ENCODE results near the gene AP1S1. TPM values are rescaled to one million over a fixed set of nuclear protein-coding genes. Genes with fewer than 3 reads are reported as not detected.

AP1S1 gene
- total RNA-seq, 4 donors from 2014 or later: 5.5 to 24.4 (median 15.6) TPM

GRCh38 chr7:101177644-101178043 is 23.4 kb downstream of the AP1S1 start:
- Histone ChIP-seq H3K36me3 (no peaks in the 10 kb centered on the region), H3K4me1 (peaks cover 8 to 19% of the 10 kb centered on the region in 2 donors), H3K27me3 (peaks cover 79 to 93% (median 86%) of the 10 kb centered on the region in 3 donors), H3K27ac (no peak overlapping the region), H3K9me3 (no peaks in the 10 kb centered on the region), H3K4me3 (no peak overlapping the region)
- intact Hi-C loops (cut with DNase I; ENCODE audit: low total_unique reads): no loop called here
- TF ChIP-seq POLR2A (IDR thresholded peaks at IDR 0.05): no peak
- TF ChIP-seq CTCF (IDR thresholded peaks at IDR 0.05 in 4 of 5, conservative IDR thresholded peaks at IDR 0.05 in 1 of 5): no peak
- in situ Hi-C loops (cut with MboI; ENCODE audit: low sequenced_read_pairs in 4 of 4): no loop called here
- no peak for ATAC-seq
- no peak for DNase-seq

GRCh38 chr7:101179117-101179516 is 24.8 kb downstream of the AP1S1 start:
- H3K27me3 ChIP-seq: peaks cover 64 to 78% (median 73%) of the 10 kb centered on the region in 3 donors
- H3K9me3 ChIP-seq: no peaks in the 10 kb centered on the region
- DNase-seq: no peak
- no peak overlapping the region for H3K27ac ChIP-seq
- ATAC-seq: no peak
- intact Hi-C loops (cut with DNase I; ENCODE audit: low total_unique reads) (no loop called here), in situ Hi-C loops (cut with MboI; ENCODE audit: low sequenced_read_pairs in 4 of 4) (no loop called here)
- peaks cover 0 to 4% of the 10 kb centered on the region in 2 donors for H3K4me1 ChIP-seq
- H3K36me3 ChIP-seq: no peaks in the 10 kb centered on the region
- no peak overlapping the region for H3K4me3 ChIP-seq
- TF ChIP-seq CTCF (IDR thresholded peaks at IDR 0.05 in 4 of 5, conservative IDR thresholded peaks at IDR 0.05 in 1 of 5) (no peak), POLR2A (IDR thresholded peaks at IDR 0.05) (no peak)

- DNase-seq: no peak
- Histone ChIP-seq H3K9me3 (no peaks in the 10 kb centered on the region), H3K36me3 (no peaks in the 10 kb centered on the region), H3K27ac (no peak overlapping the region), H3K27me3 (peaks cover 59 to 75% (median 72%) of the 10 kb centered on the region in 3 donors), H3K4me1 (peaks cover 0 to 3% of the 10 kb centered on the region in 2 donors), H3K4me3 (no peak overlapping the region)
- in situ Hi-C loops (cut with MboI; ENCODE audit: low sequenced_read_pairs in 4 of 4): no loop called here
- intact Hi-C loops (cut with DNase I; ENCODE audit: low total_unique reads): no loop called here
- no peak for TF ChIP-seq POLR2A (IDR thresholded peaks at IDR 0.05)
- no peak for ATAC-seq
Measured at GRCh38 chr7:101179713-101180112, 25.4 kb downstream of the AP1S1 start.

GRCh38 chr7:101180130-101180755 is 26.0 kb downstream of the AP1S1 start, which contains the start of gene NAT16:
NAT16 (minus strand) TSS chr7:101180293; CDS start chr7:101174807, 5,486 bp downstream.
- TF ChIP-seq POLR2A (IDR thresholded peaks at IDR 0.05): no peak
- no peak for TF ChIP-seq CTCF (IDR thresholded peaks at IDR 0.05 in 4 of 5, conservative IDR thresholded peaks at IDR 0.05 in 1 of 5)
- H3K9me3 ChIP-seq: no peaks in the 10 kb centered on the region
- intact Hi-C loops (cut with DNase I; ENCODE audit: low total_unique reads) (no loop called here), in situ Hi-C loops (cut with MboI; ENCODE audit: low sequenced_read_pairs in 4 of 4) (no loop called here)
- H3K4me1 ChIP-seq: peaks cover 0 to 3% of the 10 kb centered on the region in 2 donors
- peaks cover 55 to 75% (median 67%) of the 10 kb centered on the region in 3 donors for H3K27me3 ChIP-seq
- H3K36me3 ChIP-seq: no peaks in the 10 kb centered on the region
- ATAC-seq: no peak
- DNase-seq: no peak
- H3K4me3 ChIP-seq: no peak within 1 kb of the TSS
- no peak within 1 kb of the TSS for H3K27ac ChIP-seq

GRCh38 chr7:101185258-101185839 is 31.1 kb downstream of the AP1S1 start:
- ATAC-seq: no peak
- peaks cover 14 to 28% (median 18%) of the 10 kb centered on the region in 3 donors for H3K27me3 ChIP-seq

More at GRCh38 chr7:101185258-101185839, 31.1 kb downstream of the AP1S1 start:
- no peaks in the 10 kb centered on the region for H3K36me3 ChIP-seq
- in situ Hi-C loops (cut with MboI; ENCODE audit: low sequenced_read_pairs in 4 of 4) (no loop called here), intact Hi-C loops (cut with DNase I; ENCODE audit: low total_unique reads) (no loop called here)
- DNase-seq: no peak
- H3K4me1 ChIP-seq: no peaks in the 10 kb centered on the region
- no peak overlapping the region for H3K27ac ChIP-seq
- no peaks in the 10 kb centered on the region for H3K9me3 ChIP-seq
- TF ChIP-seq POLR2A (IDR thresholded peaks at IDR 0.05) (no peak), CTCF (IDR thresholded peaks at IDR 0.05 in 4 of 5, conservative IDR thresholded peaks at IDR 0.05 in 1 of 5) (no peak)
- H3K4me3 ChIP-seq: no peak overlapping the region

All from gastrocnemius medialis (tissue), 4 donors.